GM19324 (cell line): ENCODE data around the gene SBF1.

ENCODE experiments used
- ATAC-seq: cut with Tn5 transposase; IDR thresholded peaks from one replicate; pipeline ENCODE4 v1.9.1; 2021; ENCODE audit warnings: mild to moderate bottlenecking, moderate library complexity; ENCODE audit not compliant: unreplicated experiment, low FRiP score

Gene SBF1

DNA sequence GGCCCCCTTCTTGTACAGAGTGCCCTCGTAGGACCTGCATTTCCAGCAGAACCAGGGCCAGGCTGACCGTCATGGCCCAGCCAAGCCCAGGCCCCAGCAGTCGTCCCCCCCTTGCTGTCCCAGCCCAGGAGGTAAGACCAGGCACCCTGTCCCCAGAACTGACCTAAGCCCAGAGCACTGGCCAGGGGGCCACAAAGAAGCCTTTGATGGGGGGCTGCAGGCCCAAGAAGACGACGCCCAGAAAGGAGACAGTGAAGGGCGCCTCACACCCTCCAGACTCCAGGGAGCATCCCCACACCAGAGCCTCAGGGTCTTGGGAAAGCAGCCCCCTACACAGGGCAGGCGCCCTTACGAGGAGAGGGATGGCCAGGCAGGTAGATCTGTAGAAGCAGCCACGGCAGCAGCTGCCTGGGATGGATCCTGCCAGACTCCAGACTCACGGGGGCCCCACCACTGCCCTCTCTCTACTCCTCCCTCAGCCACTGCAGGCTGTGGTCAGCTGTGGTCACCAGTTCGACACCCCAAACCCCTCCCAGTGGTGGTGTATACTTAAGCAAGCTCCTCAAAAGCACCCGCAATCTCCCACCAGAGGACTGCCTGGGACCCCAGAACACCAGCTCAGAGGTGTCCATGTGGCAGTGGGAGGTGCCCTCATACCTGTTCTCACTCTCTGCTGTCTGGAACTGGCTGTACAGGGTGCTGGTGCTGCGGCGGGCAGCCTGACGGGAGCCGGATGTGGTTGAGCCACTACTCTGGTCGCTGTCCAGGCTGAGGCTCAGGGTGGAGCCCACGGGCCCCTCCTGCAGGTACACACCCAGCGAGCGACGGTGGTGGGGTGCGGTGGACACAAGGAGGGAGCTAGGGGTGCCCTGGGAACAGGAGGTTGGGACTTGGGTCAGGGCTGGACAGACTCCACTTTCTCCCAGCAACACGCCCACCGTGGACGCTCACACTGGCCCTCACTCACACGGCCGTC is 27.0 kb downstream of the SBF1 start:
- no peak for ATAC-seq

DNA sequence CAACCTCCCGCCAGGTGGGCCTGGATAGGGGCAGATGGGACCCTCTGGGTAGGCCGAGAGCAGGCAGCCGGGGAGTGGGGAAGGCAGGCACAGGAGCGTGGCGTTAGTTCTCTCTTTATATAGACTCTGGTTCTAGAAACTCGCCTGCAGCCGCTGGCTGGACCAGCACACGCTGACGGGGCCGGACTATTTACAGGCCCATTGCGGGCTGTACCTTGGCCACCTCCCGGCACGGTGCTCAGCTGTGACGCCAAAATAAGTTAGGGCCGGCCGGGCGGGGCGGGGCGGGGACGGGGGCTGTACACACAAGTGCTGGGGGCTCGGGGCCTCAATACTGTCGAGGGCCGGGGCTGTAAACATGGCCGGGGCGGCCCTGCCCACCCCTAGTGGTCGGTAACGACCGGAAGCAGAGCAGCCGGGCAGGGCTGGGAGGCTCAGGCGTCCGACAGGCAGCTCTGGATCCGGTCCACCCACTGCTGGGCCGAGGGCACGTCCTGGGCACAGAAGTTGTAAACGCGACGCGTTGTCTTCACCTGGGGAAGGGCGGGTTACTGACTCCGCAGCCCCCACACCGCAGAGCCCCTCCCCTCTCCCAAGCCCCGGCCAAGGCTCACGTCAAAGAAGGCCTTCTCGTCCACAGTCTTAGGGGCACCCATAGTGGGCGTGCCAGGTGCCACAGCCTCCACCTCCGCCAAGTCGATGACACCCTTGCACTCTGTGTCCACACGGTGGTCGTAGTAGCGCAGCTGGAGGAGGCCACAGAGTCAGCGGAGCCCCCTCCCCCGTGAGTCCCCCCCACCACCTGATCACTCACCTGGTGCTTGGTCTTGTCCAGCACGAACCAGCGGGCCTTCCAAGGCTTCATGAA is 27.9 kb downstream of the SBF1 start:
- no peak for ATAC-seq

DNA sequence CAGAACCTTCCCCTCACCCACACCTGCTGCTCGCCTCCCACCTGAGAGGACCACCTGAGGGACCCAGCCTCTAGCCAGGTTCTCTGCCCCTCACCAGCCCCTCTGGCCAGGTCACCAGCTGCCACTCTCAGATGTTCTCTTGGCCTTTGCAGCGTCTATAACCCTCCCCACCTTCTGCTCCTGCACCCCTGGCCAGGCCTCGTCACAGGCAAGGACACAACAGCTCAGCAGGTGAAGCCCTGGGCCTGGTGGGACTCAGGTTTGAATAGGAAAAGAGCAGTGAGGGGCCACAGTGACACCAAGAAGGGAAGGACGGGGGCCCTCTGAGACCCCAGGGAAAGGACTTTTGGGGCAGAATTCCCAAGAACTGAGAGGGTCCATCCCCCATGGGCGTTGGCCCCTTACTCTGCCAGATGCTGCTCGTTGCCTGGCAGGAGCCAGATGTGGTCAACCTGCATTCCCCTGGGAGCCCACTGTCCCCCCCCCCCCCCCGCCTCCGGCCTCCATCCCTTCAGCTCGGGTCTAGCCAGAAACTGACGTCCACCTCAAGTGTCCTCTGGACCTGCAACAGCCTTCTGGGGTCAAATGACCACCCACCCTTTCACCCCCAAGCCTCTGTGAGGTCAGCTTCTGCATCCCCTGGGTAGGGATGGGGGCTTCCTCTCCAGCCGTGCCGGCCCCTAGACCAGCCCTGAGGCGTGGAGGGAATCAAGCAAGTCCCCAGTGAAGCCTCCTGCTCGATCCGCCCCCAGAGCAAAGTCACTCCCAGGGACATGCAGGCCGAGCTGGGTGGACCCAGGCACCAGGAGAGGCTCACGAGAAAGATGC is 28.7 kb downstream of the SBF1 start:
- ATAC-seq, result no peak

DNA sequence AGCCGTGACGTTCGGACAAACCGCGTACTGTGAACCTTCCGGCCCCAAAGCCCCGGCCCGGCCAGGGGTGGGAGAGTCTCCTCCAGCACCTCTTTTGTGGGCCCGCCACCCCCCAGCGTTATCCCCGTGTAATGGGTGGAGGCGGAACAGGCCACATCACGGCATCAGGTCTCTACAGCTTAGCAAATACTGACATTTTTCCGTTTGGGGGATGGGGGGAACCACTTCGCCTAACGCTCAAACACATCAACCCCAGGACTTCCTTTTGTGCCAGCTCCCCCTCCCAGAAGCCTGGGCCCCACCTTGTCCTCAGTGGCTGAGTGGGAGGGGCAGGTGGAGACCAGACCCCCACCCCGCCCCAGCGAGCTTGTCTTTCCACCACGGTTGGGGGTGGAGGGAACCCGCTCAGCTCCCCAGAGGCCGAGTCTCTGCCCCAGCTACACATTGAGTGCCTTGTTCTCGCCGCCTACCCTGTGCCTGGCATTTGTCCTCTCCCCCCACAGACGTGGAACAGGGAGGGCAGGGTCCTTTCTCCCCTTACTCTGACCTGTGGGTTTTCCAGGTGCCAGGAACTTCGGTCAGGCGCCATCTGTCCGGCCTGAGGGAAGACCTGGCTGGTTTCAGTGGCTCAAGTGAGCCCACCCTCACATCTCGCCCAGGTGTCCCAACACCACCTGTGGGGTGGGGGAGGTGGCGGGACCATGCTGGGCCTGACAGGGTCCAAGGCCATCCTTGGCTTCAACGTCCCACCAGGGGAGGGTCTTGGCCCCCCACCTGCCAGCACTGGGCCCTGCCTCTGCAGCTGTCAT is 29.6 kb downstream of the SBF1 start:
- no peak for ATAC-seq

DNA sequence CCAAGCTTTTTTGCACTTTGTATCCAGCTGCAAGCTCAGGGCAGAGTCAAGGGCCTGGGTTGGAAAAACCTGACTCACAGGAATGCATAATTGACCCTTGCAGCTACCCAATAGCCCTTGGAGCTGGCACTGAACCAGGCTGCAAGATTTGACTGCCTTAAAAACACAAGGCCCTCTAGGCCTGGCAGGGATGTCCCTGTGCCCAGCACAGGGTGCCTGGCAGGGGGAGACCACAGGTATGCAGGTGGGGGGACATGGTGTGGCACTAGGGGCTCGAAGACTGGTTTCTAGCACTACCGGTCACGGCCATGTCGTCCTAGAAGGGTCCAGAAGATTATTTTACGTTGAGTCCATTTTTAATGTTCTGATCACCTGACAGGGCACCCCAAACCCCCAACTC is 30.2 kb downstream of the SBF1 start:
- ATAC-seq, result no peak

DNA sequence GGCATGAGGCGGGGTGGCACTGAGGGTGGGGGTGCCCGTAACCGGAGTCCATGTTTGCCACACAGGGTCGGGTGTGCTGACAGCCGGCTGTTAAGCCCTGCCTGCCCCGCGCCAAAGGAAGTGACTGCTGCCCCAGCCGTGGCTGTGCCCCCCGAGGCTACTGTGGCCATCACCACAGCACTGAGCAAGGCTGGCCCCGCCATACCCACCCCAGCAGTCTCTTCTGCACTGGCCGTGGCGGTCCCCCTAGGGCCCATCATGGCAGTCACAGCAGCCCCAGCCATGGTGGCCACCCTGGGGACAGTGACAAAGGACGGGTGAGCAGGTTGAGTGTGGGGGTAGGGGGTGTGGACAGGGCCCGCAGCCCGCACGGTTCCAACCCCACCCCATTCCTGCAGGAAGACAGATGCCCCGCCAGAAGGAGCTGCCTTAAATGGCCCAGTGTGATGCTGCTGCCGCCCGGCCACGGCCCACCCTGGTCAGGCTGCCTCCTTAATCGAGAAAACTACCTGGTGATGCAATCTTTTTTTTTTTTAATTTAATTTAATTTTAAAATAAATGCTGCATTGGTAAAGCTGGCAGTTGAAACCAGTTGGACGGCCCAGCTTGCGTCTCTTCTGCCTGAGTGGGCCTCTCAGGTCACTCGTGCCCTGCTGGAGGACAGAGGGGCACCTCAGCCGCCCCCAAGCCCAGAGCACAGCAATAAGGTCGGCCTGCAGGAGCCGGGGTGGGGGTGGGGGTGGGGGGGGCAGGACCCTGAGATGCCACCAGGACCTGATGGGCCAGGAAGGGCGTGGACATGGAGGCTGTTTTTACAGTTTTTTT is 30.8 kb downstream of the SBF1 start:
- ATAC-seq, result no peak

DNA sequence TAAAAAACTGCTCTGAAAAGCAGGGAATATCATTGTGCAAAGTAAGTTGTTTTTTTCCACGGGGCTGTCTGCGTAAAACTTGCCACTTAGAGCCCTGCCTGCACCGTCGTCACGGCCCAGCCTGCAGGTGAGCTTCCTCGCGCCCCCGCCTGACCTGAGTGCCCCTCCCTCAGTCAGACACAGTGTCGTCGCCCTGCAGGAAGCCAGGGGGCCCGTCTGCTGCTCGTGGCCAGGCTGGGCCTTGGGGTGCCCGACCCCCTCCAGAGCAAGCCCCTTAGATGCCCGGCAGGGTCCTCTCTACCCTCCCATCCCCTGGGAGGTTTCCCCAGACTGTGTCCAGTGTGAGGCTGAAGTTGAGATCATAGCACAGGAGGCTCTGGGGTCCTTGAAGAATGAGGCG is 31.6 kb downstream of the SBF1 start:
- ATAC-seq, result no peak

DNA sequence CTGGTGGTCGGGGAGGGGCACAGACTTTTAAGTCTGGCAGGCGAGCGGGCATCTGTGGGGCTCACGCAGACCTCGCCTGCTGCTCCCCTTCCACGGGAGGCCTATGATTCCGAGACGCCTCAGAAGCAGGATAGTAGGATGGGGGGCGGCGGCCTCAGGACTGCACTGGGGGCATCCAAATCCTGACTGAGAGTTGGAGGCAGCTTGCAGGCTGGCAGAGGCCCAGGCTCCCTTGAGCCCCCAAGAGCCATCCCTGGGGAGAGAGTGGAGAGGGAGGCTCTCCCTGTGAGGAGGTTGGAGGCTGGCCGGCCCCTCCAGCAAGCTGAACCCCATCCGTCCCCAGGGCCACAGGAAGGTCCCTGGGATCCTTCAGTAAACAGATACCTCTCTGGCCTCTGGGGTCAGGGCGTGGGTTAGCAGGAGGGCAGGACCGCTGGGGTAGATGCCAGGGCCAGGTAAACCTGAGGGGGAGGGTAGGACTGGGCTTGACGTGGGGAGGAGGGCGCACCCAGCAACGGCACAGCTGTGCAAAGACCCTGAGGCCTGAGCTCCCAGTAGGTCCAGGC is 33.3 kb downstream of the SBF1 start:
- ATAC-seq, result no peak

DNA sequence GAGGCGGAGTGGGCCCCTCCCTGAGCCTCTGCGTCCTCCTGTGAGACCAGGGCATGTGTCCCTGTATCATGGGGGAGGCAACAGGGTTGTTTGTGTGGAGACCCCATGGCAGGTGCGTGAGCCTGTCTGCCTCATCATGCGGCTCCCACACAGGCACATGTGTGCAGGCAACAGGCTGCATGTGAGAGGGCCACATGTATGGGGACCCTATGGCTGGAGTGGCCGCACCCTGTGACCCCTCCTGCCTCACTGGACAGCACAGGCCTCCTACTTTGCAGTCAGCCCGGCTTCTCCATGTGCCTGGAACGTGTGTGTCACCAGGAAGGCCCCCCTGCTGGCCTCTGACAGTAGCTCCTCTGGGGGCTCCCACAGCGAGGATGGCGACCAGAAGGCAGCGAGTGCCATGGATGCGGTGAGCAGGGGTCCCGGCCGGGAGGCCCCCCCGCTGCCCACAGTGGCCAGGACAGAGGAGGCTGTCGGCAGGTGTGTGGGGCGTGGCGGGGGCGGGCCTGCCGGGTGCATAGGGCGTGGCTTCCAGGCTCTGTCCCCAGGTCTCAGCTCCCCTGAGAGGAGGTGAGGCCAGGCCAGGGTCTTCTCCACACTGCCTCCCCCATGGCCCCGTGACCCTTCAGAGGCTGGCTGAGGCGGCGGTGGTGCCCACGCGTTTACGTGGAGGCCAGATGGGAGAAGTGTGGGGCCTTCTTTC is 34.1 kb downstream of the SBF1 start:
- no peak for ATAC-seq

DNA sequence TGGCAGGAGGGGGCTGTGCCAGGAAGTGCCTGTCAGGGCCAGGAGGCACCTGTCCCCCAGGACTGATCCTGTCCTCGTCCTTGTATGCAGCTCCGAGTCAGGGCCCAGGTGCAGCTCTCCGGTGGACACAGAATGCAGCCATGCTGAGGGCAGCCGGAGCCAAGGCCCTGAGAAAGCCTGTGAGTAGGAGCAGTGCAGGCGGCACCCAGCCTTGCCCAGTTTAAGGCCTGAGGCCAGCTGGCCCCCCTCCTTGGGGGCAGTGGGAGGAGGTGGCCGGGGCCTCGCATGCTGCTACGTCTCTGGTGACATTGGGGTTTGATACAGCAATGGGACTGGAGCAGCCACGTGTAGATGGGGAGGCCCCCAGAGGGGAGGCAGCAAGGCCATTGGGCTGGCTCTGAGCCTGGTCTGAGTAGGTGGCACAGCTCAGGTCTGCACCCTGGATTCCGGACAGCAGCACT is 34.9 kb downstream of the SBF1 start:
- no peak for ATAC-seq

DNA sequence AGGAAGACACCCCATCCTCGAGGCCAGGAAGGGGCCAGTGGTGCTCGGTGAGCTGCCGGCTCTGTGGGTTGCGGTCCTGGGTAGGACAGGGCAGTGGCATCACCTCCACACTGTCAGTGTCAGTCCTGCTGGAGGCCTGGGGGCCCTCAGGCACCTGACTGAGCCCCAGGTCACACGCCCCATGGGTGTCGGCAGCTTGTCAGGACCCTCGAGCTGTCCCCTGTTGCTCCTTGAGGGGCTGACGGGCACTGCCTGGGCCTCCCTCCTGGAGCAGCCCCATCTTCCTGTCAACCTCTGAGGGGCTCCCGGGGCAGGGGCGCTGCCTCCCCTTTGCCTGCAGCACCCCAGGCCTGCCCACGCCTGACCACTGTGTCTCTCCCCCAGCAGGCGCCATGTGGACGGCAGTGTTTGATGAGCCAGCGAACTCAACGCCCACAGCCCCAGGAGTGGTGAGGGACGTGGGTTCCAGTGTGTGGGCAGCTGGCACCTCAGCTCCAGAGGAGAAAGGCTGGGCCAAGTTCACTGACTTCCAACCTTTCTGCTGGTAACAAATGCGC is 35.4 kb downstream of the SBF1 start:
- no peak for ATAC-seq

DNA sequence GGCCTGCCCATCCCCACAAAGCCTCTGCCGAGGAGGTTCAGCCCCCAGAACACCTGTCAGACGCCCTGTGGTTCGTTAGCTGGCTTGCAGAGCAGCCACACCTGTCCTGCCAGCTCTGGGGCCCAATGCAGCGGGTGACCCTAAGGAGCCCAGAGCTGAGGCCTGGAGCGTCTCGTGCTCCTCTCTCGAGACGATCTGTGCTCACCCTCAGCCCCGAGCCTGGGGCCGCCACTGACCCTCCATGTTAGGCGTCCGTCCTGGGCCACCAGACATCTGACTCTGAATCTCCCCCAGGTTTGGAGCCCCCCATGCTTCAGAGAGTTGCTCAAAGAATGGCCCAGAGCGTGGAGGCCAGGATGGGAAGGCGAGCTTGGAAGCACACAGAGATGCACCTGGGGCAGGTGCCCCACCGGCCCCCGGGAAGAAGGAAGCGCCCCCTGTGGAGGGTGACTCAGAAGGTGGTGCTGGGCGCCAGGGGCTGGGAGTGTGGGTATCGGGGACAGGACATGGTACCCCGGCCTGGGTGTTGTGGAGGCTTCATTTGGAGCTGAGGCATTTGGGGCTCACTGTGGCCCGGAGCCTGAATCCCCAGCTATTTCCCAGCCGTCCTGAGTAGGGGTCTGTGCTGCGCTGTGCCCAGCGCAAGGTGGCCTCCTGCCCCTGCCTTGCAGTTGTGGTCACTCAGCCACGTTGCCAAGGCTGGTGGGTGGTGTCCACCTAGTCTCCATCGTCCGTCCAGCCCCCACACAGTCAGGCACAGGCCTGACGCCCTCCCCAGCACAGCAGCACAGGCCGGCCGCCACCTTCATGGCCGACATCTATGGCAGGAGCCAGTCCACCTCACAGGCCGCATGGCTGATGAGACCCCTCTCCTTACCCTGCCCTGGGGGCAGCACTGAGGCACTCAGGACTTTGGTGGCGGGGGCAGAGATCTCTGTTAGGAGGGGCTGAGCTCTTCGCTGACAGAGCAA is 36.2 kb downstream of the SBF1 start:
- ATAC-seq, result no peak

DNA sequence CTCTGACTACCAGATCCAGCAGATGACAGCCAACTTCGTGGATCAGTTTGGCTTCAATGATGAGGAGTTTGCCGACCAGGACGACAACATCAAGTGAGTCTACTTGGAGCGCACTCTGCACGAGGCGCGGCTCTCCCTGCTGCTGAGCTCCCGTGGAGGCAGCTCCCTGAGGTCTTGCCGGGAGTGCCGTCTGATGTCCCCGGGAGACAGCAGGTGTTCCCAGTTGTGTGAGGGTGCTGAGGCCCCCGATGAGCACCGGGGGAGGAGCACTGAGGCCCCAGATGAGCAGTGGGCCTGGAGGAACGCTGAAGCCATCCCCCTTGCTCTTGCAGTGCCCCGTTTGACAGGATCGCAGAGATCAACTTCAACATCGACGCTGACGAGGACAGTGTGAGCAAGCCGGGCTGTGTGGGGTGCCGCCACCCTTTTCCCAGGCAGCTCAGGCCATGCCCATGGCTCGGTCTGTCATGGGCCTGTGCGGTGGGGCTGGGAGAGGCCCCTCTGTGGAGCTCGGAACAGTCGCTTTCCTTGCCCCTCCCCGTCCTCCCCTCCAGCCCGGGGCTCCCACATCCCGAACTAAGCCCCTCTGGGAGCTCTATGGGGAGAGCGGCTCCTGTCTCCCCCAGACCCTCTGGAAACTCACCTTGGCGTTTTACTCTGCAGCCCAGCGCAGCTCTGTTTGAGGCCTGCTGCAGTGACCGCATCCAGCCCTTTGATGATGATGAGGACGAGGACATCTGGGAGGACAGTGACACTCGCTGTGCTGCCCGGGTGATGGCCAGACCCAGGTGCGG is 37.1 kb downstream of the SBF1 start:
- ATAC-seq, result no peak

DNA sequence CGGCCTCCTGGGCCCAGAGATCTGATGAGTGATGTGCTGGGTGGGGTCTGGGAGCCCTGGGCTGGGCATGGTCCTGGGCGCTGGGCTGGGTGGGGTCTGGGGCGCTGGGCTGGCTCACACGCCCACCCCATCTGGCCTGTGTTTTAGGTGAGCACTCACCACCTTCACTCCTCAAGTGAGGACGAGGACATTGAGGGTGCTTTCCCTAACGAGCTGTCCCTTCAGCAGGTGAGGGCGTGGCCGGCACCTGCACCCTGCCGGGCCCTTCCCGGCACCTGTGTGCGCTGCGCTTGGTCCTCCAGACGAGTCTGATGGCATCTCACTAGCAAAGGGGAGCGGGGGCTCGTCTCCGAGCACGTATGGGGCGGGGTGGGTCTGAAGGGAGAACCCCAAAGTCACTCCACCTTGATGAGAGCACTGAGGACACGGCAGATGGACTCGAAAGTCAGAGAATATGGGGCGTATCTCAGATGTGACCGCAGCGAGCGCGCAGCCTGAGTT is 37.9 kb downstream of the SBF1 start:
- no peak for ATAC-seq

DNA sequence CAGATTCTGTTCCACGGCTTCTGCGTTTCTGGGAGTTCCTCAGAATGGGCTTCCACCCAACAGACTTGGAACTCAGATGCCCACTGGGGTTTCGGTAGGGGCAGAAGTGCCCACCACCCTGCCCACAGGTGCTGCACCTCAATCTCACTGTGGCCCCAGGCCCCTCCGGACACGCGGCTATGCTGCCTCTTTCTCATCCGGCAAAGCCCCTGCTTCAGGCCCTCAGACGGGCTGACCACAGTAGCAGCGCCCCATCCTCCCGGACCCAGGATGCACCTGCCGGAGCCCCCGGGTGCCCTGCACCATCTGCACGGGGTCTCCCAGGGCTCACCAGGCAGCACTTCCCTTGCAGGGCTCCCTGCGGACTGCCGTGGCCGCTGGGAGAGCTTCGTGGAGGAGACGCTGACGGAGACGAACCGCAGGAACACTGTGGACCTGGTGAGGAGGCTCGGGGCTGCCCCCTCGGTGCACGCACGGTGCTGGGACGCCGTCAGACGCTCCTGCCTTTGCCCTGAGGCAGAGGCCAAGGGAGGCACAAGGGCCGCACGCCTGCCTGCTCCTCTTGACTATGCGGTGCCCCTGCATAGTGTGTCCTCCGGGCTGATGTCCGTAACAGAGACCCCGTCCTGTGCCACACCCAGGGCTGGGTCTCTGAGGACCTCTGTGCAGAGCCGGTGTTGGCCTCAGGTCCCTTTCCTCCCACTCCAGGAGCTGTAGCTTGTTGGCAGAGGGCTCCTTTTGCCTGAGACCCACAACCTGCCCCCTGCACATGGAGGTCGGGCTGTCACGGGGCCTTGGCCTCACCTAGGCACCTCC is 38.6 kb downstream of the SBF1 start:
- ATAC-seq, result no peak
